Tibial artery (tissue), 4 donors: ENCODE results near the gene IL2.
A peak's percentile ranks its signal among the peaks of the same experiment; 100 is the strongest.

ENCODE experiments used
- DNase-seq, 2 donors: peaks; one replicate each; pipeline ENCODE4 v3.0.0-alpha.2; 2019
- H3K27ac ChIP-seq, 2 donors: fragments of 200-600 bp; sonication (generic) in 1 of 2; 1 replicate in 1 of 2; 2 replicates in 1 of 2; pipeline ENCODE4 v1.5.1; 2018 to 2019; ENCODE audit warnings: mild to moderate bottlenecking in 1 of 2
- H3K27me3 ChIP-seq, 2 donors: fragments of 200-600 bp; sonication (generic) in 1 of 2; one replicate each; pipeline versions ENCODE4 v1.5.1 to v1.6.0; 2016 to 2019
- H3K36me3 ChIP-seq, 3 donors: fragments of 200-600 bp; sonication (generic) in 2 of 3; one replicate each; pipeline ENCODE4 v1.5.1; 2016 to 2019; ENCODE audit warnings: mild to moderate bottlenecking in 2 of 3
- H3K4me1 ChIP-seq, 4 donors: fragments of 200-600 bp; sonication (generic) in 2 of 4; 1 replicate in 3 of 4; 2 replicates in 1 of 4; pipeline ENCODE4 v1.5.1; 2016 to 2019
- H3K4me3 ChIP-seq, 2 donors: fragments of 200-600 bp; sonication (generic) in 1 of 2; 1 replicate in 1 of 2; 2 replicates in 1 of 2; pipeline ENCODE4 v1.5.1; 2018 to 2019; ENCODE audit warnings: mild to moderate bottlenecking in 2 of 2
- H3K9me3 ChIP-seq, 3 donors: fragments of 200-600 bp; sonication (generic) in 1 of 3; one replicate each; pipeline ENCODE4 v1.5.1; 2016 to 2019
- intact Hi-C: fragments of 100-400 bp; cut with DNase I; formaldehyde crosslinking; loops from one replicate; pipeline ENCODE4 v1.15.0; 2023; ENCODE audit warnings: low total_unique reads
- TF ChIP-seq, protein P1 (sequence below), 2 experiments: fragments of 200-600 bp in 1 of 2; fragments of 450-650 bp in 1 of 2; IDR thresholded peaks; one replicate each; pipeline ENCODE4 v1.5.1; 2017 to 2019; ENCODE audit warnings: antibody characterized with exemption in 2 of 2, mild to moderate bottlenecking in 1 of 2, moderate library complexity in 1 of 2

IL2 gene

DNA sequence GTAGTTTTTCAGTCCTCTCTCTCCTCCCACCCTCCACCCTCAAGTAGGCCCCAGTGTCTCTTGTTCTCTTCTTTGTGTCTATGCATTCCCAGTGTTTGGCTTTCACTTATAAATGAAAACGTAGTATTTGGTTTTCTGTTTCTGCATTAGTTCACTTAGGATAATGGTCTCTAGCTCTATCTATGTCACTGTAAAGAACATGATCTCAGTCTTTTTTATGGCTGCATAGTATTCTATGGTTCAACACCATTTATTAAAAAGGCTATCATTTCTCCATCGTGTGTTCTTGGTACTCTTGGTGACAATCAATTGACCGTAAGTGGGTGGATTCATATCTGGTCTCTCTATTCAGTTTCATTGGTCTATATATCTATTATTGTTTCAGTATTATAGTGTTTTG lies 18.7 kb upstream of the IL2 start:
- Histone ChIP-seq H3K4me3 (no peak overlapping the region), H3K27ac (no peak overlapping the region), H3K27me3 (no peaks in the 10 kb centered on the region), H3K9me3 (no peaks in the 10 kb centered on the region), H3K4me1 (no peaks in the 10 kb centered on the region), H3K36me3 (no peaks in the 10 kb centered on the region)
- intact Hi-C loops = no loop called here
- no peak for DNase-seq
- TF ChIP-seq, protein P1, sequence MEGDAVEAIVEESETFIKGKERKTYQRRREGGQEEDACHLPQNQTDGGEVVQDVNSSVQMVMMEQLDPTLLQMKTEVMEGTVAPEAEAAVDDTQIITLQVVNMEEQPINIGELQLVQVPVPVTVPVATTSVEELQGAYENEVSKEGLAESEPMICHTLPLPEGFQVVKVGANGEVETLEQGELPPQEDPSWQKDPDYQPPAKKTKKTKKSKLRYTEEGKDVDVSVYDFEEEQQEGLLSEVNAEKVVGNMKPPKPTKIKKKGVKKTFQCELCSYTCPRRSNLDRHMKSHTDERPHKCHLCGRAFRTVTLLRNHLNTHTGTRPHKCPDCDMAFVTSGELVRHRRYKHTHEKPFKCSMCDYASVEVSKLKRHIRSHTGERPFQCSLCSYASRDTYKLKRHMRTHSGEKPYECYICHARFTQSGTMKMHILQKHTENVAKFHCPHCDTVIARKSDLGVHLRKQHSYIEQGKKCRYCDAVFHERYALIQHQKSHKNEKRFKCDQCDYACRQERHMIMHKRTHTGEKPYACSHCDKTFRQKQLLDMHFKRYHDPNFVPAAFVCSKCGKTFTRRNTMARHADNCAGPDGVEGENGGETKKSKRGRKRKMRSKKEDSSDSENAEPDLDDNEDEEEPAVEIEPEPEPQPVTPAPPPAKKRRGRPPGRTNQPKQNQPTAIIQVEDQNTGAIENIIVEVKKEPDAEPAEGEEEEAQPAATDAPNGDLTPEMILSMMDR (IDR thresholded peaks at IDR 0.05) = no peak

DNA sequence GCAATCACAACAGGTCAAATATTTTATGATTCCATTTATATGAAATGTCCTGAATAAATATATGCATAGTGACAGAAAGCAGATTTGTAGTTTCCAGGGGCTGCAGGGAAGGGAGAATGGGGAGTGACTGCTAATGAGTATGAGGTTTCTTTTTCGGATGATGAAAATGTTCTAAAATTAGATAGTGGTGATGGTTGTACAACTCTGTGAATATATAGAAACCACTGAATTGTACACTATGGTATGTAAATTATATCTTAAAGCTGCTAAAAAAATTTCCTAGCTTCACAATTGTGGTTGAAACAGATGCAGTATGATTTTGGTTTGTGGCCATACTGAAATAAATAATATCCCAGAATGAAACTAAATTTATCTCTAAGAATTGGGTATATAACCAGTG lies 12.9 kb upstream of the IL2 start:
- no peaks in the 10 kb centered on the region for H3K27me3 ChIP-seq
- no peaks in the 10 kb centered on the region for H3K36me3 ChIP-seq
- DNase-seq = no peak
- intact Hi-C loops = no loop called here
- TF ChIP-seq, protein P1 (IDR thresholded peaks at IDR 0.05) = no peak
- no peak overlapping the region for H3K4me3 ChIP-seq
- no peak overlapping the region for H3K27ac ChIP-seq
- no peaks in the 10 kb centered on the region for H3K9me3 ChIP-seq
- no peaks in the 10 kb centered on the region for H3K4me1 ChIP-seq

DNA sequence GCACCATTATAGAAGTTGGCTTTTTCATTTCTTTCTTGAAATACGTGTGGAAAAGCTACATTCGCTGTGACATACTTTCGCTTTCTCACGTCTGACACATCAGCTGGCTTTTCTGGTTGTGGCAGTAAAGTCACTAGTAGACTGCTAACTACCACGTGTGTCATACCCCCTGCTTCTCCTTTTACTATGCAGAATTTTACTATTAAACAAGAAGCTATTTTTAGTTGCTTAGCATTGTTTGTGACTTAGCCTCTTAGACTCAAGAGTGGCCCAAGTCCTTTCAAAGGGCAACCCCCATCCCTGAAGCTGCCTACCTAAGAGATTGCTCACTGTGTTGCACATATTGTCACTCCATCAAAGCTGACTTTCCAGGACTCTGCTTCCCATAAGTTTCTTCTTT lies 2.1 kb upstream of the IL2 start:
- no peak overlapping the region for H3K27ac ChIP-seq
- H3K27me3 ChIP-seq = no peaks in the 10 kb centered on the region
- H3K9me3 ChIP-seq = no peaks in the 10 kb centered on the region
- TF ChIP-seq, protein P1 (IDR thresholded peaks at IDR 0.05) = no peak
- H3K4me3 ChIP-seq = peak overlapping the region in 1 of 2 donors; percentile 4
- intact Hi-C loops = no loop called here
- no peaks in the 10 kb centered on the region for H3K36me3 ChIP-seq
- no peaks in the 10 kb centered on the region for H3K4me1 ChIP-seq
- DNase-seq = no peak

DNA sequence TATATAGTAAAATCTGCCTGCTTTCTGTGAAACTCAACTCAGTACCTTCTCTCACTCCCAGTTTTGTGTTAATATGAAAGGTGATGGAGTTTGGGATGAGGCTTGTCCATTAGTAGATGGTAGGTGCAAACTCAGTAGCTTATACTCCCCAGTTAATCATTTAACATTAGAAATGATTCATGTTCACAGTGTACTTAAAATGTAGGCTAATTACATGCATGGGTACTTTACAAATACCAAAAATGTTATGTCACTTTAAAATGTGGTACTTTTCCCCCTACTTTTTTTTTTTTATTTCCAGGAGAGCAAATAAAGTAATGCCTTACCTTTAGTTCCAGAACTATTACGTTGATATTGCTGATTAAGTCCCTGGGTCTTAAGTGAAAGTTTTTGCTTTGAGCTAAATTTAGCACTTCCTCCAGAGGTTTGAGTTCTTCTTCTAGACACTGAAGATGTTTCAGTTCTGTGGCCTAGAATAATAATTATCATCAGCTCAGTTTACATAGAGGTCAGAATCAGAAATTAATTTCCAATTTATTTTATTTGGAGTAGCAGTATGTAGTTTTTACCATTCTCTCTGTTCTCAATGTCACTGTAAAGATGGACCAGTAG lies 3.0 kb downstream of the IL2 start:
- H3K36me3 ChIP-seq = no peaks in the 10 kb centered on the region
- TF ChIP-seq, protein P1 (IDR thresholded peaks at IDR 0.05) = no peak
- H3K9me3 ChIP-seq = no peaks in the 10 kb centered on the region
- no peak overlapping the region for H3K27ac ChIP-seq
- no peak overlapping the region for H3K4me3 ChIP-seq
- peaks cover 0 to 2% of the 10 kb centered on the region in 2 donors for H3K27me3 ChIP-seq
- intact Hi-C loops = no loop called here
- H3K4me1 ChIP-seq = no peaks in the 10 kb centered on the region
- DNase-seq = no peak

DNA sequence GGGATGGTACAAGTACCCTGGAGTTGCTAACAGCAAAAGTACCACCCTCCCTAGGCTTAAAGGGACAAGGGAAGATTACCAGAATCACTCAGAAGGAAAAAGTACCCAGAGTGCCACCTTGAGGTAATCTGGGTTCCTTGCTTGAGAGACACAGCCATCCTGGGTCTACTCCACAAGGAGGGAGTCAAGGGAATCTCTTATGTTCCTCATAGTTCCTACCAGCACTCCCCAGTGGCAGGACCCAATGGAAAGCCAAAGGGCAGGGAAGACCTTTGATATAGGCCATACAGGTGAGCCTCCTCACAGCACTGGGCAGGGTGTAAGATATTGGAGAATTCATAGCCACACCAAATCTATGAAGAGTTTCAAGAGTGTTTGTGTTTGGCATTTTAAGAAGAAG lies 5.7 kb downstream of the IL2 start:
- Histone ChIP-seq H3K9me3 (no peaks in the 10 kb centered on the region), H3K27ac (no peak overlapping the region), H3K4me1 (no peaks in the 10 kb centered on the region), H3K36me3 (no peaks in the 10 kb centered on the region), H3K27me3 (peaks cover 0 to 2% of the 10 kb centered on the region in 2 donors), H3K4me3 (no peak overlapping the region)
- intact Hi-C loops = no loop called here
- TF ChIP-seq, protein P1 (IDR thresholded peaks at IDR 0.05) = no peak
- no peak for DNase-seq

DNA sequence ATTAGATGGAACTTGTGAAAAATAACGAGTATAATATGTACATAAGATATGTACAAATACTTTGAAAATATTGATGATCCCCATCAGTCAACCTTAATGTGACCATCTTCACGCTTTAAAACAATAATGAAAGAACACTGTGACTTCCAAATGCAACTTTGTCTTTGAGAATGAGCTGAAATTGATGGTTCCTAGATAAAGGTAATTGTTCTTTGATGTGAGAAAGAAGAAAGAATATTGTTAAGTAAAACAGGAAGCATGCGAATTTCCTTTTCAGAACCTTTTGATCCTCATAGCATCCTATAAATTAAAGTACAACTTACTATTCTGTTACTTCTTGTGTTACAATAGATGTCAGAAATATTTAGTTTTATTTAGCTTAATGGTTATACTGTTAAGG lies 22.2 kb downstream of the IL2 start:
- no peaks in the 10 kb centered on the region for H3K27me3 ChIP-seq
- TF ChIP-seq, protein P1 (IDR thresholded peaks at IDR 0.05) = no peak
- DNase-seq = no peak
- H3K27ac ChIP-seq = no peak overlapping the region
- H3K36me3 ChIP-seq = no peaks in the 10 kb centered on the region
- H3K4me3 ChIP-seq = no peak overlapping the region
- H3K4me1 ChIP-seq = no peaks in the 10 kb centered on the region
- no peaks in the 10 kb centered on the region for H3K9me3 ChIP-seq
- intact Hi-C loops = no loop called here
